Hematopoietic multipotent progenitor cell treated with erythropoietin and hydrocortisone succinate and interleukin-3 and kit ligand, for 15 days (in vitro differentiated cells): ENCODE results near the gene PLEKHH2.

ENCODE experiments used
- DNase-seq: peaks from one replicate; pipeline ENCODE4 v3.0.0-alpha.2; 2015; ENCODE audit warnings: low spot score

The PLEKHH2 gene

GRCh38 chr2:43812947-43813346, 175.9 kb downstream of the PLEKHH2 start:
- DNase-seq = no peak

GRCh38 chr2:43814711-43815110, 177.7 kb downstream of the PLEKHH2 start:
- DNase-seq = no peak
